Body of pancreas (tissue), 4 donors: ENCODE data around the gene TTC28. TPM values are rescaled to one million over a fixed set of nuclear protein-coding genes. Genes with fewer than 3 reads are reported as not detected.

Source experiments
- ATAC-seq: fragments of 150-250 bp; one replicate; pipeline ENCODE4 v1.9.1; 2016
- DNase-seq, 4 donors: peaks; one replicate each; pipeline ENCODE4 v3.0.0-alpha.2; 2019
- H3K27ac ChIP-seq, 4 donors: fragments of 200-600 bp; sonication (generic); 1 replicate in 3 of 4; 2 replicates in 1 of 4; pipeline versions ENCODE4 v1.5.1 to v1.6.1; 2016 to 2019; ENCODE audit warnings: mild to moderate bottlenecking in 1 of 4, mixed read lengths in 1 of 4, moderate library complexity in 1 of 4
- H3K27me3 ChIP-seq, 2 donors: fragments of 200-600 bp; sonication (generic); one replicate each; pipeline ENCODE4 v1.6.0; 2016; ENCODE audit warnings: mild to moderate bottlenecking in 1 of 2
- H3K36me3 ChIP-seq, 2 donors: fragments of 200-600 bp; sonication (generic); replicated peaks in 1 of 2; 2 replicates each; pipeline ENCODE4 v1.5.1; 2016; ENCODE audit warnings: low read depth in 2 of 2; ENCODE audit not compliant: insufficient read depth in 1 of 2
- H3K4me1 ChIP-seq: fragments of 200-600 bp; sonication (generic); one replicate; pipeline ENCODE4 v1.6.0; 2016
- H3K4me3 ChIP-seq, 2 donors: fragments of 200-600 bp; sonication (generic); 1 replicate in 1 of 2; 2 replicates in 1 of 2; pipeline ENCODE4 v1.5.1; 2016 to 2019
- H3K9me3 ChIP-seq, 3 donors: fragments of 200-600 bp; sonication (generic); 1 replicate in 2 of 3; 2 replicates in 1 of 3; pipeline ENCODE4 v1.5.1; 2016
- CTCF ChIP-seq, 7 experiments: fragments of 450-650 bp in 4 of 7; fragments of 200-600 bp in 3 of 7; sonication (generic) in 3 of 7; IDR thresholded peaks; one replicate each; pipeline ENCODE4 v1.5.1; 2016 to 2019; ENCODE audit warnings: antibody characterized with exemption in 7 of 7
- POLR2A ChIP-seq, 3 donors: fragments of 450-650 bp; IDR thresholded peaks; one replicate each; pipeline ENCODE4 v1.6.1; 2016; ENCODE audit warnings: antibody characterized with exemption in 3 of 3, mild to moderate bottlenecking in 2 of 3
- WGBS, 2 donors: methylation state at CpG; one replicate each; pipeline ENCODE4 v1.1.5; 2017; 5-methylcytosine and 5-hydroxymethylcytosine counted together
- intact Hi-C: fragments of 100-400 bp; cut with DNase I; formaldehyde crosslinking; loops from one replicate; pipeline ENCODE4 v1.15.1; 2023
- total RNA-seq, 2 donors: library from RNA; depleted of rRNA; stranded (reverse); fragments of >200 nt; gene quantifications; one replicate each; pipeline ENCODE4 v1.1.0, GENCODE V29; 2016

TTC28 gene
- total RNA-seq, 2 donors from 2014 or later = 21.0 to 87.3 TPM

GRCh38 chr22:28115426-28115825 is 564.2 kb downstream of the TTC28 start:
- Histone ChIP-seq H3K36me3 (no peaks in the 10 kb centered on the region), H3K9me3 (no peaks in the 10 kb centered on the region), H3K4me3 (no peak overlapping the region), H3K27ac (peak overlapping the region in 3 of 4 donors; percentile 44 to 73 (median 67)), H3K27me3 (no peaks in the 10 kb centered on the region), H3K4me1 (peaks cover 38% of the 10 kb centered on the region)
- no peak for TF ChIP-seq CTCF (IDR thresholded peaks at IDR 0.05)
- no peak for TF ChIP-seq POLR2A (IDR thresholded peaks at IDR 0.05)
- no peak for ATAC-seq
- intact Hi-C loops = no loop called here
- WGBS, 2 donors = 87 to 88% methylated on average over 4 of the region's 4 CpGs
- DNase-seq = no peak

DNA sequence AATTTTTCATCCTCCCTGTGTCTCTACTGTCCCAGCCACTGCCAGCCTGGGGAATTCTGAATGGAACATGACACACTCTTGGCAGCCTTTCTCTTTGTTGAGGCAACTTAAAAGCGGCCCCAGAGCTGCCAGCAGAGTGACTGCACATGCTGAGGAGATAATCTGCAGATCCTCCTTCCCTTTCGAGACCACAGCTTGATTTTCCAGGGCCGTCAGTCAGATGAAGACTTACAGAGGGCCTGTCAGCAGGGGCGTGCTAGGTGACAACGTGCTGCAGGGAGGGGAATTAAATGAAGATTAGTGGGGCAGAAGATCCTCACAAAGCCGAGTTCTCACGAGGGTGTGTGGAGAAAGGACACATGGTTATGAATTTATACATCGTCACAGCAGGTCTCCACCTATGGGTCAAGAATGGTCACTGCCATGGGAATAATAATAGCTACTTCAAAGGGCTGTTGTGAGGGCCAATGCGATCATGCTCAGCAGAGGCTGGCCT is 567.0 kb downstream of the TTC28 start:
- Histone ChIP-seq H3K9me3 (no peaks in the 10 kb centered on the region), H3K36me3 (no peaks in the 10 kb centered on the region), H3K27me3 (no peaks in the 10 kb centered on the region), H3K27ac (peak overlapping the region in 2 of 4 donors; percentile 7 to 44), H3K4me1 (peaks cover 38% of the 10 kb centered on the region), H3K4me3 (no peak overlapping the region)
- TF ChIP-seq POLR2A (IDR thresholded peaks at IDR 0.05) (no peak), CTCF (IDR thresholded peaks at IDR 0.05) (peak; percentile 41 to 77 (median 63))
- ATAC-seq (peak; percentile 67), DNase-seq (peak; percentile 38 to 56 (median 46))
- intact Hi-C loops = no loop called here
- 15 to 18% methylated on average over 9 of the region's 9 CpGs for WGBS, 2 donors

DNA sequence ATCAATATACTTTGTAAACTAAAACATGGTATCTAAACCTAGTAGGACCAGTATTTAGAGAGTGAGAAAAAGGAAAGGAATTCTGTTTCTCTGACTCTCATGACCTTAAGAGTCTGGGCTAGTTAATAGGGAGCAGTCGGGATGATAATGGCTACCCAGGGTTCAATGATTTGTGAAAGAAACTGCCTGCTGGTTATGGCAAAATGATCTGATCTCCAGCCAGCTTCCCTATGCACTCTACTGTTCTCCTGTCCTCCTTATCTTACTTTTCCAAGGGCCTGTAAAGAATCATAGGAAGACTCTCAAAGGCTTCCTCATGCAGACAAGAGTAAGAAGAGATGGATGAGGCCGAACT is 567.5 kb downstream of the TTC28 start:
- Histone ChIP-seq H3K27me3 (no peaks in the 10 kb centered on the region), H3K9me3 (no peaks in the 10 kb centered on the region), H3K4me3 (no peak overlapping the region), H3K4me1 (peaks cover 36% of the 10 kb centered on the region), H3K36me3 (no peaks in the 10 kb centered on the region), H3K27ac (peak overlapping the region in 1 of 4 donors; percentile 44)
- WGBS, 2 donors = 53 to 54% methylated on average over 2 of the region's 2 CpGs
- ATAC-seq (no peak), DNase-seq (no peak)
- TF ChIP-seq CTCF (IDR thresholded peaks at IDR 0.05) (no peak), POLR2A (IDR thresholded peaks at IDR 0.05) (no peak)
- intact Hi-C loops = no loop called here

GRCh38 chr22:28111501-28112189 is 568.0 kb downstream of the TTC28 start:
- Histone ChIP-seq H3K27me3 (no peaks in the 10 kb centered on the region), H3K9me3 (no peaks in the 10 kb centered on the region), H3K36me3 (no peaks in the 10 kb centered on the region), H3K4me3 (no peak overlapping the region), H3K4me1 (peaks cover 30% of the 10 kb centered on the region), H3K27ac (peak overlapping the region in 1 of 4 donors; percentile 44)
- WGBS, 2 donors = 67 to 83% methylated on average over 3 of the region's 3 CpGs
- intact Hi-C loops = no loop called here
- ATAC-seq = no peak
- DNase-seq = no peak
- TF ChIP-seq POLR2A (IDR thresholded peaks at IDR 0.05) = no peak
- TF ChIP-seq CTCF (IDR thresholded peaks at IDR 0.05) = no peak

- H3K36me3 ChIP-seq = no peaks in the 10 kb centered on the region
- intact Hi-C loops = no loop called here
- H3K9me3 ChIP-seq = no peaks in the 10 kb centered on the region
- ATAC-seq (no peak), DNase-seq (no peak)
- no peak overlapping the region for H3K27ac ChIP-seq
- peaks cover 17% of the 10 kb centered on the region for H3K4me1 ChIP-seq
- 88 to 92% methylated on average over 4 of the region's 4 CpGs for WGBS, 2 donors
- no peak overlapping the region for H3K4me3 ChIP-seq
- no peaks in the 10 kb centered on the region for H3K27me3 ChIP-seq
- TF ChIP-seq CTCF (IDR thresholded peaks at IDR 0.05) (no peak), POLR2A (IDR thresholded peaks at IDR 0.05) (no peak)
These were observed 570.8 kb downstream of the TTC28 start for GRCh38 chr22:28108851-28109250.
